Measurements from ENCODE around the gene ASTE1. TPM values are rescaled to one million over a fixed set of nuclear protein-coding genes. Genes with fewer than 3 reads are reported as not detected.
"Not testable (repeated sequence)": the region's sequence is repeated elsewhere in the genome, so short reads cannot be mapped to it uniquely, and the experiment has no call there.

The ASTE1 gene
- 4.0 and 6.4 TPM in 2 replicates for total RNA-seq (2014; rRNA removed; shearing (Covaris generic))

GRCh38 chr3:131026321-131027151 lies at the start of gene ASTE1, which contains the start of gene NEK11:
Gene ASTE1, minus strand, starts transcription at chr3:131026825. Its CDS starts 1,519 bp downstream, at chr3:131025306.
Gene NEK11, plus strand, starts transcription at chr3:131026877. Its CDS starts 2,832 bp downstream, at chr3:131029709.
- peak; percentile 86 for DNase-seq (ENCODE audit: low spot score)
- in situ Hi-C loops (cut with HindIII; ENCODE audit: low sequenced_read_pairs), result no loop called here

- no peak for DNase-seq (ENCODE audit: low spot score)
- in situ Hi-C loops (cut with HindIII; ENCODE audit: low sequenced_read_pairs), result no loop called here
These were observed 49.2 kb upstream of the ASTE1 start for GRCh38 chr3:131075632-131076328.

GRCh38 chr3:131072845-131073244 lies 46.2 kb upstream of the ASTE1 start:
- in situ Hi-C loops (cut with HindIII; ENCODE audit: low sequenced_read_pairs), result no loop called here
- no peak for DNase-seq (ENCODE audit: low spot score)

GRCh38 chr3:131072099-131072559 lies 45.5 kb upstream of the ASTE1 start:
- no peak for DNase-seq (ENCODE audit: low spot score)
- in situ Hi-C loops (cut with HindIII; ENCODE audit: low sequenced_read_pairs), result no loop called here

- in situ Hi-C loops (cut with HindIII; ENCODE audit: low sequenced_read_pairs), result no loop called here
- DNase-seq (ENCODE audit: low spot score), result no peak
These were observed 41.4 kb upstream of the ASTE1 start for GRCh38 chr3:131067983-131068382.

GRCh38 chr3:131053043-131053859 lies 26.6 kb upstream of the ASTE1 start:
- in situ Hi-C loops (cut with HindIII; ENCODE audit: low sequenced_read_pairs), result no loop called here
- DNase-seq (ENCODE audit: low spot score), result peak; percentile 14

GRCh38 chr3:131050001-131050400 lies 23.4 kb upstream of the ASTE1 start:
- DNase-seq (ENCODE audit: low spot score), result no peak
- in situ Hi-C loops (cut with HindIII; ENCODE audit: low sequenced_read_pairs), result no loop called here

- DNase-seq (ENCODE audit: low spot score), result no peak
- in situ Hi-C loops (cut with HindIII; ENCODE audit: low sequenced_read_pairs), result no loop called here
These were observed 21.4 kb upstream of the ASTE1 start for GRCh38 chr3:131048030-131048429.

- in situ Hi-C loops (cut with HindIII; ENCODE audit: low sequenced_read_pairs), result no loop called here
These were observed 21.0 kb upstream of the ASTE1 start for GRCh38 chr3:131047582-131047981.

GRCh38 chr3:131042271-131042985 lies 15.8 kb upstream of the ASTE1 start:
- DNase-seq (ENCODE audit: low spot score); in situ Hi-C loops (cut with HindIII; ENCODE audit: low sequenced_read_pairs): not testable (repeated sequence)

More at GRCh38 chr3:131047582-131047981, 21.0 kb upstream of the ASTE1 start:
- DNase-seq (ENCODE audit: low spot score), result no peak

GRCh38 chr3:131038326-131038725 lies 11.7 kb upstream of the ASTE1 start:
- DNase-seq (ENCODE audit: low spot score), result no peak
- in situ Hi-C loops (cut with HindIII; ENCODE audit: low sequenced_read_pairs), result no loop called here

GRCh38 chr3:131036986-131037385 lies 10.4 kb upstream of the ASTE1 start:
- in situ Hi-C loops (cut with HindIII; ENCODE audit: low sequenced_read_pairs), result no loop called here
- DNase-seq (ENCODE audit: low spot score), result no peak

- in situ Hi-C loops (cut with HindIII; ENCODE audit: low sequenced_read_pairs), result no loop called here
- no peak for DNase-seq (ENCODE audit: low spot score)
These were observed 9.7 kb upstream of the ASTE1 start for GRCh38 chr3:131036200-131036816.

- DNase-seq (ENCODE audit: low spot score), result peak; percentile 43
- in situ Hi-C loops (cut with HindIII; ENCODE audit: low sequenced_read_pairs), result no loop called here
These were observed 7.0 kb upstream of the ASTE1 start for GRCh38 chr3:131033480-131034080.

- in situ Hi-C loops (cut with HindIII; ENCODE audit: low sequenced_read_pairs), result no loop called here
- no peak for DNase-seq (ENCODE audit: low spot score)
These were observed 5.0 kb upstream of the ASTE1 start for GRCh38 chr3:131031660-131032059.

GRCh38 chr3:131028844-131029243 lies 2.2 kb upstream of the ASTE1 start:
- in situ Hi-C loops (cut with HindIII; ENCODE audit: low sequenced_read_pairs), result no loop called here

GRCh38 chr3:131025539-131025938 lies 1.1 kb downstream of the ASTE1 start:
- no peak for DNase-seq (ENCODE audit: low spot score)
- in situ Hi-C loops (cut with HindIII; ENCODE audit: low sequenced_read_pairs), result no loop called here

More at GRCh38 chr3:131028844-131029243, 2.2 kb upstream of the ASTE1 start:
- DNase-seq (ENCODE audit: low spot score), result no peak

GRCh38 chr3:131020122-131020693 lies 6.4 kb downstream of the ASTE1 start:
- in situ Hi-C loops (cut with HindIII; ENCODE audit: low sequenced_read_pairs), result no loop called here
- no peak for DNase-seq (ENCODE audit: low spot score)

Data from G401 (cell line).